ENCODE results near the gene PPIL6.

- TF ChIP-seq CTCF (IDR thresholded peaks at IDR 0.05) = no peak
- no peak for TF ChIP-seq POLR2A (IDR thresholded peaks at IDR 0.05; ENCODE audit: low read depth)
These were observed 10.9 kb downstream of the PPIL6 start for GRCh38 chr6:109429496-109429895.

Measured in esophagus muscularis mucosa (tissue), 3 donors.